Activated T-helper 1 cell treated with anti-CD3 and anti-CD28 coated beads, Interleukin-12 subunit alpha, Interleukin-12 subunit beta, Interleukin-2, Interleukin-4 antibody, amounts not matched to agents 30 ng/mL and 10 ng/mL and 1 ng/mL, durations not matched to agents 14 hours and 24 hours and 36 hours (primary cell): ENCODE data around the gene PGA3. TPM values are rescaled to one million over a fixed set of nuclear protein-coding genes. Genes with fewer than 3 reads are reported as not detected.
A peak's percentile ranks its signal among the peaks of the same experiment; 100 is the strongest.
"Not testable (repeated sequence)": the region's sequence is repeated elsewhere in the genome, so short reads cannot be mapped to it uniquely, and the experiment has no call there.

Experiments
- DNase-seq: peaks from one replicate; pipeline ENCODE4 v3.0.0; 2021; ENCODE audit warnings: low spot score
- H3K27ac Mint-ChIP-seq: one replicate; pipeline ENCODE4 v1.8.0; 2021; ENCODE audit warnings: mild to moderate bottlenecking, mixed read lengths
- H3K27me3 Mint-ChIP-seq: one replicate; pipeline ENCODE4 v1.8.0; 2022; ENCODE audit warnings: mild to moderate bottlenecking, moderate library complexity, mixed read lengths; ENCODE audit not compliant: insufficient read depth
- H3K36me3 Mint-ChIP-seq: one replicate; pipeline ENCODE4 v1.8.0; 2021; ENCODE audit warnings: low read depth, mixed read lengths
- H3K4me1 Mint-ChIP-seq: one replicate; pipeline ENCODE4 v1.8.0; 2021; ENCODE audit warnings: low read depth, mixed read lengths
- H3K4me3 Mint-ChIP-seq: one replicate; pipeline ENCODE4 v1.8.0; 2021; ENCODE audit warnings: mild to moderate bottlenecking, moderate library complexity, mixed read lengths
- H3K9me3 Mint-ChIP-seq: one replicate; pipeline ENCODE4 v1.8.0; 2021; ENCODE audit warnings: mixed read lengths
- intact Hi-C: fragments of 100-400 bp; cut with micrococcal nuclease; formaldehyde crosslinking; loops from one replicate; pipeline ENCODE4 v1.15.1; 2024
- total RNA-seq: library from RNA; stranded (reverse); gene quantifications from 2 replicates; pipeline ENCODE4 v1.2.3, GENCODE V29; 2022

PGA3 gene
- total RNA-seq, 1 donor from 2014 or later, result not detected

DNA sequence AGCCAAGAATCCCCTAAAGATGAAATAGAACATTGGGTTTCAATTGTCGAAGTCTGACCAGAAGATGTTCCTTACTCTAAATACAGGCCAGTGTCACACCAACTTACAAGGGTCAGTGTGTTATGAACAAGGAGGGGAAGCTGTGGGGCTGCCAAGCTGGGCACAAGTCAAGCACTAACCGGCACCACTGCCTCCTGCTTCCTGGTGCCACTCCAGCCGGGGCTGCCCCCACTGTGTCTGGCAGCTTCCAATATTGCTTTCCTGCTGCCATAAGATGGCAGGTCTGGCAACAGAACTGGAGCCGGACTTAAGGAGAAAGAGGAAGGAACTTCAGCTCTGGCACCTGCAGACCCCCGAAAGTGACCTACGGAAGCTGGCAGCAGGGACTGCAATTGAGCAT lies 28.4 kb upstream of the PGA3 start:
- Mint-ChIP-seq H3K27ac (no peak overlapping the region), H3K4me3 (no peak overlapping the region)
- intact Hi-C loops, result no loop called here

DNA sequence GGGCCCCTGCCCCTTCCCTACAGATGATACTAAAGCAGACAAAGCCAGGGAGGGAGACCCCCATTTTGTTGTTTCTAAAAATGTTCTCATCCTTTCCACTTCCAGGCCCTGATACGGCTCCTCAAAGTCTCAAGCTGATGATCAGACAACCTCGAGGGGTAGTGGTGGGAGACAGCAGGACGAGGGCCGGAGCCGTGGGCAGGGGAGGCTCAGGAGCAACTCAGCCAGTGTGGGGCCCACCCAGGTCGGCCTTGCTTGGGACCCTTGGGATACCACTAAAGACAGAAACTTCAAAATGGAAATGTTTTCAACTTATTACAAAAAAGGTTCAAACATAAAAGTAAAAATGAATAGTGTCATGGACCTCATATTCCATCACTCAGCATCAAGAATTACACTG lies 26.9 kb upstream of the PGA3 start:
- DNase-seq, result no peak
- H3K27me3 Mint-ChIP-seq, result peaks cover 20% of the 10 kb centered on the region
- no peak overlapping the region for H3K27ac Mint-ChIP-seq
- H3K4me1 Mint-ChIP-seq, result peaks cover 12% of the 10 kb centered on the region
- intact Hi-C loops, result no loop called here
- peaks cover 11% of the 10 kb centered on the region for H3K9me3 Mint-ChIP-seq
- H3K36me3 Mint-ChIP-seq, result peaks cover 1% of the 10 kb centered on the region
- H3K4me3 Mint-ChIP-seq, result no peak overlapping the region

More for the DNA sequence above, 28.4 kb upstream of the PGA3 start:
- peaks cover 16% of the 10 kb centered on the region for H3K27me3 Mint-ChIP-seq
- peaks cover 12% of the 10 kb centered on the region for H3K4me1 Mint-ChIP-seq
- H3K9me3 Mint-ChIP-seq, result peaks cover 11% of the 10 kb centered on the region
- no peak for DNase-seq
- H3K36me3 Mint-ChIP-seq, result peaks cover 1% of the 10 kb centered on the region

DNA sequence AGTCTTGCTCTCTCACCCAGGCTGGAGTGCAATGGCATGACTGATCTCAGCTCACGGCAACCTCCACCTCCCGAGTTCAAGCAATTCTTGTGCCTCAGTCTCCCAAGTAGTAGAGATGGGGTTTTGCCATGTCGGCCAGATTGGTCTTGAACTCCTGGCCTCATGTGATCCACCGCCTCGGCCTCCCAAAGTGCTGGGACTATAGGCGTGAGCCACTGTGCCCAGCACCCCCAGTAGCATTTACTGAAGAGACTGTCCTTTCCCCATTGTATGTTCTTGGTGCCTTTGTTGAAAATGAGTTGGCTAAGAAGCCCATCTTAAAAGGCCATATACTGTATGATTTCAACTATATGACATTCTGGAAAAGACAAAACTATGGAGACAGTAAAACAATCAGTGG lies 23.1 kb upstream of the PGA3 start:
- H3K27me3 Mint-ChIP-seq, H3K4me3 Mint-ChIP-seq, DNase-seq, H3K9me3 Mint-ChIP-seq, H3K36me3 Mint-ChIP-seq, H3K4me1 Mint-ChIP-seq, H3K27ac Mint-ChIP-seq: not testable (repeated sequence)
- intact Hi-C loops, result loop anchor here (10.0 kb wide), 1 partner anchor 405 kb away; no protein-coding TSS in a partner anchor

DNA sequence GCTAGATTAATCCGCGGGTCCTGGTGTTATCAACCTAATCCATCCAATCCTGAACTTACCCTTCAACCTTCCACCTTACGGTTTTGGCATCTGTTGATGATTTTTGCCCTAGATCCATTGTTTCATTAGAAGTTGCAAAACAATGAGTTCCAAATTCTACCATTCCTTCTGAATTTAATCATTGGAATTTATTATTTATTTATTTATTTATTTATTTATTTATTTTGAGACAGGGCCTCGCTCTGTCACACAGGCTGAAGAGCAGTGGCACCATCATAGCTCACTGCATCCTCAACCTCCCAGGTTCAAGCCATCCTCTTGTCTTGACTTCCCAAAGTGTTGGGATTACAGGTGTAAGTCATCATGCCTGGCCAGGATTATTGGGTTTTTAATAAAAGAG lies 21.8 kb upstream of the PGA3 start:
- intact Hi-C loops, result loop anchor here (10.0 kb wide), 1 partner anchor 407 kb away; no protein-coding TSS in a partner anchor
- H3K4me3 Mint-ChIP-seq, result no peak overlapping the region
- peaks cover 4% of the 10 kb centered on the region for H3K27me3 Mint-ChIP-seq
- H3K9me3 Mint-ChIP-seq, result no peaks in the 10 kb centered on the region
- no peaks in the 10 kb centered on the region for H3K36me3 Mint-ChIP-seq
- DNase-seq, result no peak
- H3K4me1 Mint-ChIP-seq, result no peaks in the 10 kb centered on the region
- no peak overlapping the region for H3K27ac Mint-ChIP-seq

DNA sequence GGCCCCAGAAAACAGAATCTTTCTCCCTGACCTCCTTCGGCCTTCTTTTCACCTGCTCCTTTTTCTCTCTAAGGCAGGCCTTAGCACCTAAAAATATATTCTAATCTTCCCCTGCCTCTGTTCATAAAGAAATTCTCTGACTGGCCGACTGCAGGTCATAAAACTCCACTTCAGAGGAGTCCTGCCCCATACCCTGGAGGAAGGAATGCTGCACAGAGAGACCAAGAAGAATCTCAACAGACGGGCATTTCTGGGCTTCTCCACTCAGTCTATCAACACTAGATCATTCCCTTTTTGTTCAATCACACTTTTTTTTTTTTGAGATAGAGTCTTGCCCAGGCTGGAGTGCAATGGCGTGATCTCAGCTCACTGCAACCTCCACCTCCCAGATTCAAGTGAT lies 19.7 kb upstream of the PGA3 start:
- intact Hi-C loops, result loop anchor here (10.0 kb wide), 1 partner anchor 409 kb away; no protein-coding TSS in a partner anchor

DNA sequence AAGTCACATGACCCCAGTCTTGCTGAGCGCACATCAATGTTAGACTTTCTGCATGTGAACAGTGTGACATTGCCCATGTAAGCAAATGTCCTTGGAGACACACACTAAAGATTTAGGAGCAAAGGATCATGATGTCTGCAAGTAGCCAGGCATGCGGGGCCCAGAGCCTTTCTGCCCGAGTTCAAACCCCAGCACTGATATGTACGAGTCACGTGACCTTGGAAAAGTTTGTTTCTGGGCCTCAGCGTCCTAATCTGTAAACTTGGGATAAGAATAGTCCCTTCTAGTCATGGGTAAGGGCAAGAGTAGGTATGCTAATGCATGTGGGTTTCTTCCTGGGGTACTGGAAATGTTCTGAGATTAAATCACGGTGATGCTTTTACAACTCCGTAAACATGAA lies 16.8 kb upstream of the PGA3 start:
- Mint-ChIP-seq H3K9me3 (no peaks in the 10 kb centered on the region), H3K4me1 (no peaks in the 10 kb centered on the region), H3K4me3 (no peak overlapping the region), H3K27me3 (peaks cover 11% of the 10 kb centered on the region), H3K36me3 (no peaks in the 10 kb centered on the region), H3K27ac (no peak overlapping the region)
- DNase-seq, result no peak
- intact Hi-C loops, result loop anchor here (2.0 to 10.0 kb wide), 5 partner anchors 104 to 412 kb away; no protein-coding TSS in a partner anchor

More for the DNA sequence above, 19.7 kb upstream of the PGA3 start:
- DNase-seq, result no peak
- H3K4me3 Mint-ChIP-seq, result no peak overlapping the region
- peaks cover 4% of the 10 kb centered on the region for H3K27me3 Mint-ChIP-seq
- H3K4me1 Mint-ChIP-seq, result no peaks in the 10 kb centered on the region
- no peaks in the 10 kb centered on the region for H3K9me3 Mint-ChIP-seq
- no peaks in the 10 kb centered on the region for H3K36me3 Mint-ChIP-seq
- H3K27ac Mint-ChIP-seq, result no peak overlapping the region

DNA sequence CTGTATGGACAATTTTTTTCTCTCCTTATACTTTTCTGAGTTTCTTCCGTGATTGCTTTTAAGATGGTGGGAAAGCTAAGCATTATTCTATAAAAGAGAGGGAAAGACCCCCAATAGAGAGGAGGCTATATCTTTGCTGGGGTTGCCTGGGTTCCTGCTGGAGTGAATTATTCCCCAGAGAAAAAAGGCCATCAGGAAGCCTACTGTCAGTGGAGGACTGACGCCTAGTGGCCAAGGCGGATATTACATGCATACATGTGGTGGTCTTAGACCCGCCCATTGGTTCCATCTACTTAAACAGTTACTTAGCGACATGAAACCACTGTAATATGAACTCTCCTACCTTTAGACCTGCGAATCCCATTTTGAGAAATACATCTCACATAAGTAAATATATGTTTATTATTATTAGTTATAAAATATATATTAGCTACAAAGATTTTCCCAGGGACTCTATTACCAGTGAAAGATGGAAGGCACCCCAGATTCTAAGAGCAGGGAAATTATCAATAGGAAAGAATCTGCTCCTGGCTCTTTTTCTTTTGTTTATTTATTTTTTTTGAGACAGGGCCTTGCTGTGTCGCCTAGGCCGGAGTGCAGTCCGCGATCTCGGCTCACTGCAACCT lies 15.7 kb upstream of the PGA3 start:
- intact Hi-C loops, result loop anchor here (1.0 to 10.0 kb wide), 10 partner anchors 26 to 413 kb away; partner anchors contain the start of gene VPS37C
- DNase-seq, result peak; percentile 64
- Mint-ChIP-seq H3K4me3 (no peak overlapping the region), H3K27ac (no peak overlapping the region), H3K4me1 (no peaks in the 10 kb centered on the region), H3K36me3 (no peaks in the 10 kb centered on the region), H3K27me3 (peaks cover 14% of the 10 kb centered on the region), H3K9me3 (no peaks in the 10 kb centered on the region)

DNA sequence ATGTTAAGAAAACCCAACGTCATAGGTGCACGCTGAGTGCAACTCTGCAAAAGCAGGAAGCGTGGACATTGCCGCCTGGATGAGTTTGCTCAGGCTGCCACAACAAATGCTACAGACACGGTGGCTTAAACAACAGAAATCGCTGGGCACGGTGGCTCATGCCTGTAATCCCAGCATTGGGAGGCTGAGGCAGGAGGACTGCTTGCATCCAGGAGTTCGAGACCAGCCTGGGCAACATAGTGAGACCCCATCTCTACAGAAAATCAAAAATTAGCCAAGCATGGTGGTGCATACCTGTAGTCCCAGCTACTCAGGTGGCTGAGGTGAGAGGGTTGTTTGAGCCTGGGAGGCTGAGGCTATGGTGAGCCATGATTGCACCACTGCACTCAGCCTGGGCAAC lies 13.4 kb upstream of the PGA3 start:
- DNase-seq, result no peak
- intact Hi-C loops, result loop anchor here (5.0 to 10.0 kb wide), 3 partner anchors 108 to 415 kb away; no protein-coding TSS in a partner anchor
- no peaks in the 10 kb centered on the region for H3K4me1 Mint-ChIP-seq
- H3K27me3 Mint-ChIP-seq, result peaks cover 19% of the 10 kb centered on the region
- no peak overlapping the region for H3K4me3 Mint-ChIP-seq
- H3K9me3 Mint-ChIP-seq, result no peaks in the 10 kb centered on the region
- H3K27ac Mint-ChIP-seq, result no peak overlapping the region
- H3K36me3 Mint-ChIP-seq, result no peaks in the 10 kb centered on the region

DNA sequence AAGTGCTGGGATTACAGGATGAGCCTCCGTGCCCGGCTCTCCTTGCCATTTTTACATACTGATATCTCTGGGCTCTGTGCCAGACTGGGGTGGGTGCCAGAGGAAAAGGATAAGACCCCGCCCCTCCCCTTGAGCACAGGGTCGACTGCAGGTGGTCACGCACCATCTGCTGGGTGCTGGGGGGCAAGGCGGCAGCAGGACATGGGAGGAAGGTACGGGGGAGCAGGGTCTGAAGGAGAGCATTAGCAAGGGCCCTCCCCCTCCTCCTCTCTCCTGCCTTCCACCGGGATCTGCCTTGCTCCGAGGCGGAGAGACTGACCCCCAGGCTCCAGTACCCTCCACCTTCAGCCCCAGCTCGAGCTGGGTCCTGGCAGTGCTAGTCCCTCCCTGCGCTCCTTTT lies 9.7 kb upstream of the PGA3 start:
- no peak for DNase-seq
- intact Hi-C loops, result no loop called here
- H3K36me3 Mint-ChIP-seq, result no peaks in the 10 kb centered on the region
- H3K4me3 Mint-ChIP-seq, result no peak overlapping the region
- H3K4me1 Mint-ChIP-seq, result no peaks in the 10 kb centered on the region
- H3K27me3 Mint-ChIP-seq, result peaks cover 25% of the 10 kb centered on the region
- H3K9me3 Mint-ChIP-seq, result no peaks in the 10 kb centered on the region
- no peak overlapping the region for H3K27ac Mint-ChIP-seq

DNA sequence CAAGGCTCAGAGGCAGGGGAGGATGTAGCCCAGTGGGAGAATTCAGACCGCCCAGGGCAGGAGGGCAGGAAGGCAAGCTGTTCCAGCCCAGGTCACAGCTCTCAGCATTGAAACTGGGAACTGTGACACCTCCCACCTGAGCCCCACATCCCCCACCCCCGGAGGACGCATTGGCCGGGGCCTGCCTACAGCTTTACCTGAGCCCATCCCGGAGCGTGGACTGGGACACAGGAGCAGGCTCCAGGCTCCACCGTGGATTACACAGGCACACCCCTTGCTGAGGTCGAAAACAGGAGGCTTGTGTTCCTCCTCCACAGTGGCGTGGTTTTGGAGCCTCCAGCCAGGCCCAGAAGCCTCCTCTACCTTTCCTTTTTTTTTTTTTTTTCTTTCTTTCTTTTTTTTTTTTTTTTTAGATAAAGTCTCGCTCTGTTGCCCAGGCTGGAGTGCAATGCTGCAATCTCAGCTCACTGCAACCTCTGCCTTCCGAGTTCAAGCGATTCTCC lies 9.1 kb upstream of the PGA3 start:
- intact Hi-C loops, result no loop called here
- H3K27ac Mint-ChIP-seq, result no peak overlapping the region
- no peaks in the 10 kb centered on the region for H3K36me3 Mint-ChIP-seq
- DNase-seq, result no peak
- H3K4me1 Mint-ChIP-seq, result no peaks in the 10 kb centered on the region
- H3K9me3 Mint-ChIP-seq, result no peaks in the 10 kb centered on the region
- H3K4me3 Mint-ChIP-seq, result no peak overlapping the region
- peaks cover 25% of the 10 kb centered on the region for H3K27me3 Mint-ChIP-seq

DNA sequence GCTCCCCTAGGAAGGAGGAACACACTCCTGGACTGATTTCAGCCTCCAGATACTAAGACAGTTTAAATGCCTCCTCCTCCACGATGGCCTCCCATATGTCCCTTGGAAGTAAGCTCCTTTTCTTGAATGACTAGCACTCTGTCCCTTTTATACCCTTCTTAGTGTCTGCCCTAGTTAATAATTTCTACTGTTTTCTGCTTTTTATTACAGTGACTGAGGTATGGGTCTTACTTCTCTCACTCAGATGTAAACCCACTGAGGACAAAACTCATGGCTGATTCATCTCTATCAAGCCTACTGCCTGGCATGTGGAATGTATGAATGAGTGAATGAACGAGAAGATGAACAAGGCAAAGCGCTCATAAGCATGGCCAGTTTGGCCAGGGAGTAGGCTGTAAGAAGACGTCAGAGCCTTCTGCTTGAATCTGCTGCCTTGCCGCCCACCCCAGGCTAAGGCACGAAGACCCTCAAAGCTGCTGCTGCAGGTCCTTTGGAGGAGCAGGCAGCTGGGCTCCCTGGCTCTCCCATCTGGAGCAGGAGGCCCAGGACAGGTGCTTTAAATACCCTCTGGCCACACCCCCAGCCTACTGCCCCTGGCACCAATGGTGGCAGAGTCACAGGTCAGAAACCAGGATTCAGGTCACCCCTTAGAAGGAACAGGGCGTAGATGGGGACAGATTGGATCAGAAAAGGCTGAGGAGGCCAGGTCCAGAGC lies 8.2 kb upstream of the PGA3 start:
- Mint-ChIP-seq H3K4me3 (no peak overlapping the region), H3K4me1 (no peaks in the 10 kb centered on the region), H3K27ac (no peak overlapping the region), H3K36me3 (no peaks in the 10 kb centered on the region), H3K9me3 (no peaks in the 10 kb centered on the region), H3K27me3 (peaks cover 17% of the 10 kb centered on the region)
- no peak for DNase-seq
- intact Hi-C loops, result no loop called here

DNA sequence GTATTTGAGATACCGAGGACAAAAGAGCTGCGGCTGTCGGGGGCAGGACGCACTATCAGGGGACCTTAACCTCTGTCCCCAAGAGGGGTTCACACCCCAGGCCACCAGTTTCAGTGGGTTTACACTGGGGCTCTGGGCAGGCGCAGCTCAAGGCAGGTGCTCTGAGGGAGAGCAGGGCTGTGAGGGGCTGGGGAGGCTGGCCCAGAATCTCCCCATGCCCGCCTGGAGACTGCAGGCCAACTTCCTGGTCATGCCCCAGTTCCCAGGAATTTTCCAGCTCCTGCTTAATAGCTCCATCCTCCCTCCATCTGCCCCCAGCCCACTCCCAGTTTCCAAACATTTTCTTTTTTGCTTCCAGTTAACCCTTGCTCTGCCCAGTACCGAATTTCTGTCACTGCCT lies 7.6 kb upstream of the PGA3 start:
- Mint-ChIP-seq H3K36me3 (no peaks in the 10 kb centered on the region), H3K4me1 (no peaks in the 10 kb centered on the region), H3K27me3 (peaks cover 21% of the 10 kb centered on the region), H3K27ac (no peak overlapping the region), H3K9me3 (no peaks in the 10 kb centered on the region), H3K4me3 (no peak overlapping the region)
- intact Hi-C loops, result no loop called here
- DNase-seq, result no peak

DNA sequence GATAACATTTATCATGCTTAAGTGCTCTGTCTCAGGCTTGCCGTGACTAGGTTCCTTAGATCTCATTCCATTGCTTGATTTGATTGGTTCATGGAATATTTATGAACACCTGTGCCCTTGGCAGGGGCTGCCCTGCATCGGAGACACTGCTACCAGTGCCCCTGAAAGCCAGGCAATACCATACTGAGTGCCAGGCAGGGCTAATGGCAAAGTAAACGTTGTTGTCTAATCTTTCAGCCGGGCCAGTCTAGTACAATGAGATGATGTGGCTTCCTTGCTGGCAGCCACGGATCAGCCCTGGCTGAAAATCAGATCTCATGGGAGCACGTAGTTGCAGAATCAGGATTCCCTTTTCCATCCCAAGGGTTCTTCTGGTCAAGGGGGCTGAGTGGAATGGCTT lies 5.0 kb upstream of the PGA3 start:
- Mint-ChIP-seq H3K36me3 (no peaks in the 10 kb centered on the region), H3K4me3 (no peak overlapping the region), H3K4me1 (no peaks in the 10 kb centered on the region), H3K27ac (no peak overlapping the region), H3K27me3 (peaks cover 25% of the 10 kb centered on the region), H3K9me3 (no peaks in the 10 kb centered on the region)
- intact Hi-C loops, result no loop called here
- no peak for DNase-seq
